Loucy (cell line): ENCODE data around the gene SGK1.
"Not testable (repeated sequence)": the region's sequence is repeated elsewhere in the genome, so short reads cannot be mapped to it uniquely, and the experiment has no call there.

ENCODE experiments used
- H2AFZ ChIP-seq: fragments of 200-600 bp; sonication (generic); 2 replicates; pipeline ENCODE4 v1.6.0; 2016; ENCODE audit warnings: antibody characterized with exemption, mild to moderate bottlenecking, low read length, moderate library complexity
- H3F3A ChIP-seq: fragments of 200-600 bp; 2 replicates; pipeline ENCODE4 v1.6.0; 2016; ENCODE audit warnings: antibody characterized with exemption, low read depth, mild to moderate bottlenecking
- H3K27me3 ChIP-seq: fragments of 200-600 bp; sonication (generic); 2 replicates; pipeline ENCODE4 v1.6.1; 2014; ENCODE audit warnings: low read length, mild to moderate bottlenecking; ENCODE audit not compliant: insufficient read depth, poor library complexity, severe bottlenecking
- H3K36me3 ChIP-seq: fragments of 200-600 bp; sonication (generic); 2 replicates; pipeline ENCODE4 v1.6.1; 2016; ENCODE audit warnings: low read length; ENCODE audit not compliant: insufficient read depth
- H3K4me1 ChIP-seq: fragments of 200-600 bp; sonication (generic); 2 replicates; pipeline ENCODE4 v1.5.1; 2014; ENCODE audit warnings: low read length, mild to moderate bottlenecking; ENCODE audit not compliant: insufficient read depth, poor library complexity, severe bottlenecking
- H3K4me2 ChIP-seq: fragments of 200-600 bp; sonication (generic); 2 replicates; pipeline ENCODE4 v1.6.0; 2014; ENCODE audit warnings: antibody characterized with exemption, low read length, low read depth, mild to moderate bottlenecking; ENCODE audit not compliant: poor library complexity, severe bottlenecking
- H3K4me3 ChIP-seq: fragments of 200-600 bp; sonication (generic); 2 replicates; pipeline ENCODE4 v1.5.1; 2014; ENCODE audit warnings: low read length, mild to moderate bottlenecking, mixed read lengths; ENCODE audit not compliant: poor library complexity, severe bottlenecking
- H3K79me2 ChIP-seq: fragments of 200-600 bp; sonication (generic); 2 replicates; pipeline ENCODE4 v1.6.1; 2014; ENCODE audit warnings: low read length; ENCODE audit not compliant: insufficient read depth
- H3K9ac ChIP-seq: fragments of 200-600 bp; sonication (generic); 2 replicates; pipeline ENCODE4 v1.6.0; 2014; ENCODE audit warnings: mild to moderate bottlenecking, low read depth, low read length, moderate library complexity; ENCODE audit not compliant: poor library complexity, severe bottlenecking
- H3K9me2 ChIP-seq: fragments of 200-600 bp; sonication (generic); replicated peaks from 2 replicates; pipeline ENCODE4 v1.6.1; 2016; ENCODE audit warnings: low read depth, low read length, mixed read lengths
- H3K9me3 ChIP-seq: fragments of 200-600 bp; sonication (generic); 2 replicates; pipeline ENCODE4 v1.6.1; 2014; ENCODE audit warnings: mild to moderate bottlenecking, antibody characterized with exemption, low read length, low read depth; ENCODE audit not compliant: insufficient read depth
- H4K20me1 ChIP-seq: fragments of 200-600 bp; sonication (generic); 2 replicates; pipeline ENCODE4 v1.6.0; 2014; ENCODE audit warnings: antibody characterized with exemption, low read length, mild to moderate bottlenecking; ENCODE audit not compliant: insufficient read depth, poor library complexity, severe bottlenecking
- EZH2phosphoT487 ChIP-seq: fragments of 200-600 bp; IDR thresholded peaks from 2 replicates; pipeline ENCODE4 v1.6.1; 2018; ENCODE audit warnings: antibody characterized with exemption, mild to moderate bottlenecking, moderate library complexity, borderline replicate concordance
- TF ChIP-seq, protein P1 (sequence below): fragments of 200-600 bp; sonication (generic); conservative IDR thresholded peaks from 2 replicates; pipeline ENCODE4 v1.5.1; 2014; ENCODE audit warnings: mild to moderate bottlenecking, antibody characterized with exemption, low read length

Gene SGK1

GRCh38 chr6:134211297-134211696, 106.6 kb downstream of the SGK1 start:
- Histone ChIP-seq H3K9me3 (no peaks in the 10 kb centered on the region), H3K4me3 (no peak overlapping the region), H3K9me2 (no peaks in the 10 kb centered on the region), H2AFZ (no peak overlapping the region), H3K4me2 (no peak overlapping the region), H3F3A (no peaks in the 10 kb centered on the region), H3K27me3 (no peaks in the 10 kb centered on the region), H3K79me2 (no peaks in the 10 kb centered on the region), H3K9ac (no peak overlapping the region), H3K4me1 (no peaks in the 10 kb centered on the region), H3K36me3 (no peaks in the 10 kb centered on the region), H4K20me1 (no peaks in the 10 kb centered on the region)
- no peak for TF ChIP-seq EZH2phosphoT487
- TF ChIP-seq, protein P1, sequence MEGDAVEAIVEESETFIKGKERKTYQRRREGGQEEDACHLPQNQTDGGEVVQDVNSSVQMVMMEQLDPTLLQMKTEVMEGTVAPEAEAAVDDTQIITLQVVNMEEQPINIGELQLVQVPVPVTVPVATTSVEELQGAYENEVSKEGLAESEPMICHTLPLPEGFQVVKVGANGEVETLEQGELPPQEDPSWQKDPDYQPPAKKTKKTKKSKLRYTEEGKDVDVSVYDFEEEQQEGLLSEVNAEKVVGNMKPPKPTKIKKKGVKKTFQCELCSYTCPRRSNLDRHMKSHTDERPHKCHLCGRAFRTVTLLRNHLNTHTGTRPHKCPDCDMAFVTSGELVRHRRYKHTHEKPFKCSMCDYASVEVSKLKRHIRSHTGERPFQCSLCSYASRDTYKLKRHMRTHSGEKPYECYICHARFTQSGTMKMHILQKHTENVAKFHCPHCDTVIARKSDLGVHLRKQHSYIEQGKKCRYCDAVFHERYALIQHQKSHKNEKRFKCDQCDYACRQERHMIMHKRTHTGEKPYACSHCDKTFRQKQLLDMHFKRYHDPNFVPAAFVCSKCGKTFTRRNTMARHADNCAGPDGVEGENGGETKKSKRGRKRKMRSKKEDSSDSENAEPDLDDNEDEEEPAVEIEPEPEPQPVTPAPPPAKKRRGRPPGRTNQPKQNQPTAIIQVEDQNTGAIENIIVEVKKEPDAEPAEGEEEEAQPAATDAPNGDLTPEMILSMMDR: no peak

- no peak for TF ChIP-seq EZH2phosphoT487
- TF ChIP-seq, protein P1: no peak
- Histone ChIP-seq H3K9me3 (peaks cover 8% of the 10 kb centered on the region; the same call in 1 of the 2 replicates), H4K20me1 (no peaks in the 10 kb centered on the region), H3K79me2 (no peaks in the 10 kb centered on the region), H3F3A (no peaks in the 10 kb centered on the region), H3K4me3 (no peak overlapping the region), H3K27me3 (no peaks in the 10 kb centered on the region), H3K9ac (no peak overlapping the region), H3K9me2 (no peaks in the 10 kb centered on the region), H3K4me2 (no peak overlapping the region), H3K4me1 (no peaks in the 10 kb centered on the region), H2AFZ (no peak overlapping the region), H3K36me3 (no peaks in the 10 kb centered on the region)
Observed at GRCh38 chr6:134207421-134207820, 110.5 kb downstream of the SGK1 start.

- H2AFZ ChIP-seq: no peak overlapping the region
- H3K9me2 ChIP-seq: no peaks in the 10 kb centered on the region
- TF ChIP-seq, protein P1: no peak
- no peak for TF ChIP-seq EZH2phosphoT487
- H3K9me3 ChIP-seq: peaks cover 8% of the 10 kb centered on the region; the same call in 1 of the 2 replicates
- H4K20me1 ChIP-seq: no peaks in the 10 kb centered on the region
- no peak overlapping the region for H3K4me3 ChIP-seq
- H3F3A ChIP-seq: no peaks in the 10 kb centered on the region
- H3K36me3 ChIP-seq: no peaks in the 10 kb centered on the region
- no peak overlapping the region for H3K4me2 ChIP-seq
- no peak overlapping the region for H3K9ac ChIP-seq
- H3K27me3 ChIP-seq: no peaks in the 10 kb centered on the region
- H3K79me2 ChIP-seq: no peaks in the 10 kb centered on the region
- no peaks in the 10 kb centered on the region for H3K4me1 ChIP-seq
Observed at GRCh38 chr6:134205366-134205765, 112.5 kb downstream of the SGK1 start.

GRCh38 chr6:134204759-134205158, 113.2 kb downstream of the SGK1 start:
- H4K20me1 ChIP-seq, H3K9ac ChIP-seq, H3F3A ChIP-seq, H2AFZ ChIP-seq, H3K9me2 ChIP-seq, H3K4me1 ChIP-seq, H3K36me3 ChIP-seq, H3K4me3 ChIP-seq, H3K79me2 ChIP-seq, H3K9me3 ChIP-seq, H3K27me3 ChIP-seq, H3K4me2 ChIP-seq: not testable (repeated sequence)
